Measurements from ENCODE around the gene BICRAL.
"Not testable (repeated sequence)": the region's sequence is repeated elsewhere in the genome, so short reads cannot be mapped to it uniquely, and the experiment has no call there.

The BICRAL gene, protein sequence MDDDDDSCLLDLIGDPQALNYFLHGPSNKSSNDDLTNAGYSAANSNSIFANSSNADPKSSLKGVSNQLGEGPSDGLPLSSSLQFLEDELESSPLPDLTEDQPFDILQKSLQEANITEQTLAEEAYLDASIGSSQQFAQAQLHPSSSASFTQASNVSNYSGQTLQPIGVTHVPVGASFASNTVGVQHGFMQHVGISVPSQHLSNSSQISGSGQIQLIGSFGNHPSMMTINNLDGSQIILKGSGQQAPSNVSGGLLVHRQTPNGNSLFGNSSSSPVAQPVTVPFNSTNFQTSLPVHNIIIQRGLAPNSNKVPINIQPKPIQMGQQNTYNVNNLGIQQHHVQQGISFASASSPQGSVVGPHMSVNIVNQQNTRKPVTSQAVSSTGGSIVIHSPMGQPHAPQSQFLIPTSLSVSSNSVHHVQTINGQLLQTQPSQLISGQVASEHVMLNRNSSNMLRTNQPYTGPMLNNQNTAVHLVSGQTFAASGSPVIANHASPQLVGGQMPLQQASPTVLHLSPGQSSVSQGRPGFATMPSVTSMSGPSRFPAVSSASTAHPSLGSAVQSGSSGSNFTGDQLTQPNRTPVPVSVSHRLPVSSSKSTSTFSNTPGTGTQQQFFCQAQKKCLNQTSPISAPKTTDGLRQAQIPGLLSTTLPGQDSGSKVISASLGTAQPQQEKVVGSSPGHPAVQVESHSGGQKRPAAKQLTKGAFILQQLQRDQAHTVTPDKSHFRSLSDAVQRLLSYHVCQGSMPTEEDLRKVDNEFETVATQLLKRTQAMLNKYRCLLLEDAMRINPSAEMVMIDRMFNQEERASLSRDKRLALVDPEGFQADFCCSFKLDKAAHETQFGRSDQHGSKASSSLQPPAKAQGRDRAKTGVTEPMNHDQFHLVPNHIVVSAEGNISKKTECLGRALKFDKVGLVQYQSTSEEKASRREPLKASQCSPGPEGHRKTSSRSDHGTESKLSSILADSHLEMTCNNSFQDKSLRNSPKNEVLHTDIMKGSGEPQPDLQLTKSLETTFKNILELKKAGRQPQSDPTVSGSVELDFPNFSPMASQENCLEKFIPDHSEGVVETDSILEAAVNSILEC

DNA sequence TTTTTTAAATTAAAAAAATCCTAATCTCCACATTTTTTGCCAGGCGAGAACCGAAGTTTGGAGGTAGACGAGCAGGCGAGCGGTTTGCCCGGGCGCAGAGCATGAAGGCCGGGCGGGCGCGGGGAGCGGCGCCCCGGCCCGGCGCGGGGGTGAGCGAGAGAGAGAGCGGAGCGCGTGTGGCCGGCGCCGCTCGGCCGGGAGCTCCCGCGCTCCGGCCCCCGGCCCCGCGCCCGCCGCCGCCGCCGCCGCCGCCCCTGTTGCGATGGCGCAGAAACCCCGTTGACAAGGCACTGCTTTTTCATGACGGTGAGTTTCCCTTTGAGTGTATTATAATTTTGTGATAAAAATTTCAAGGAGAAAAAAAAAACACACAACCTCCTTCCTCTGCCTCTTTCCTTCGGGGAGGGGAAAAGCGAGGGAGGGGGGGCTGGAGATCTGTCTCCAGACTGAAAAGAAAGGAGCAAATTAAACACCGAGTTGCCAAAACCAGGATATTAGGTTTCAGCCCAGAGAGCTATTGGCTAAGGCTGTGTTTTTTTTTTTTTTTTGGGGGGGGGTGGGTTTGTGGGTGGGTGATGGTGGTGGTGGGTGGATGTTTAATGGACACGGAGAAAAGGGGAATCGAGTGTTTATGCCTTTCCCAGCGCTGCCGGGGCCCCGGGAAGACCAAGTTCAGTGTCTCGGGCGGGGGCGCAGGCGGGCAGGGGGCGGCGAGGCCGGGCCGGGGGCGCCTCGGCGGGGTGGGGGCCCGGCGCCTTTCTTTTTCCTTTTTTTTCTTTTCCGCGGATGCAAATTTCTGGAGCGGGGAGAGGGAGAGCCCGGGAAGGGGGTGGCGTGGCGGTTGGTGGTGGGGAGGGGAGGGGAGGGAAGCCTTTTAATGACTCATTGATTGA lies at the start of gene BICRAL:
Gene BICRAL (plus strand): TSS at position 257 of the 893 bp plus-strand sequence. CDS start 39,971 bp downstream, outside the sequence.
- DNase-seq (ENCODE audit: low read depth in 2 of 2, low spot score in 1 of 2), result peak in 1 of 2 donors; percentile 45

DNA sequence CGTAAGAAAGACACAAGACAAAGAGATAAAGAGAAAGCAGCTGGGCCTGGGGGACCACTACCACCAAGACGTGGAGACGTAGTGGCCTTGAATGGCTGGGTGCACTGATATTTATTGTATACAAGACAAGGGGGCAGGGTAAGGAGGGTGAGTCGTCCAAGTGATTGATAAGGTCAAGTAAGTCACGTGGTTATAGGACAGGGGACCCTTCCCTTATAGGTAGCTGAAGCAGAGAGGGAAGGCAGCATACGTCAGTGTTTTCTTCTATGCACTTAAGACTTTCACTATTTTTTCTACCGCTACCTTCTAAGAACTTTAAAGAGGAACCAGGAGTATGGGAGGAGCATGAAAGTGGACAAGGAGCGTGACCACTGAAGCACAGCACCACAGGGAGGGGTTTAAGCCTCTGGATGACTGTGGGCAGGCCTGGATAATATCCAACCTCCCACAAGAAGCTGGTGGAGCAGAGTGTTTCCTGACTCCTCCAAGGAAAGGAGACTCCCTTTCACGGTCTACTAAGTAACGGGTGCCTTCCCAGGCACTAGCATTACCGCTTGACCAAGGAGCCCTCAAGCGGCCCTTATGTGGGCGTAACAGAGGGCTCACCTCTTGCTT lies 47.9 kb upstream of the BICRAL start:
- DNase-seq (ENCODE audit: low read depth in 2 of 2, low spot score in 1 of 2), result not testable (repeated sequence)

DNA sequence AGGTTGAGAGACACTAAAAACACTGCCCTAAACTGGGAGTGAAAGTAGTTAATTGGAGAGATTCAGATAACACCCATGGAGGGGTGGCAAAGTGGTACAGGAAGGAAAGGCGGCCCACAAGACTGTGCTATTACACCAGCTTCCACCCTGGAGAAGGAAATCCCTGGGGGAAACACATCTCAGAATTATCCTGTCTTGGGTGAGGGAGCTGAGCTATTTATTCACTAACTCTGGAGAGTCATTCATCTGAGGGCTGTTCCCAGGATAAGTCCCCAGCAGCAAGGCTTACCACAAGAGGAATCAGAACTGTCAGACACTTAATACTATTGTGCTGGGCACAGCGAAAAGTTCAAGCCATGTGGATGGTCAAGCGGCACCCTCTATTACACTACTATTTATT lies 45.9 kb upstream of the BICRAL start:
- no peak for DNase-seq (ENCODE audit: low read depth in 2 of 2, low spot score in 1 of 2)

DNA sequence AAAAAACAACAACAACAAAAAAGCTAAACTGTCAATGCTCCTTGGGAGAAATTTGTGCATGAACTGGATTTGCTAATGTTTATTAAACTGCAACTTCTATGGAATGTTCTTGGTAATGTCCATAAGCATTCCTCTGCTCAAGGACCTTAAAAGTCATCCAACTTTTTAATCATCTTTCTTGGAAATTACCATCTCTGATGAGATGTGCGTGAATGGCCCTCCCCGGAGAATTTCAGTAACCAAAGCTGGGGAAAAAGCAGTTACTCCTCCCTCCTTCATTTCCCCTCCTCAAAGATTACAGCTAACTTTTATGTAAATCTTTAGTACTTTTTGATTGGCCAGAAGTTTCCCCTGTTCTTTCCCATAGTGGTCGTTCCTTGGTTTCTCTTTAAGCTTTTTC lies 41.1 kb upstream of the BICRAL start:
- DNase-seq (ENCODE audit: low read depth in 2 of 2, low spot score in 1 of 2), result no peak

DNA sequence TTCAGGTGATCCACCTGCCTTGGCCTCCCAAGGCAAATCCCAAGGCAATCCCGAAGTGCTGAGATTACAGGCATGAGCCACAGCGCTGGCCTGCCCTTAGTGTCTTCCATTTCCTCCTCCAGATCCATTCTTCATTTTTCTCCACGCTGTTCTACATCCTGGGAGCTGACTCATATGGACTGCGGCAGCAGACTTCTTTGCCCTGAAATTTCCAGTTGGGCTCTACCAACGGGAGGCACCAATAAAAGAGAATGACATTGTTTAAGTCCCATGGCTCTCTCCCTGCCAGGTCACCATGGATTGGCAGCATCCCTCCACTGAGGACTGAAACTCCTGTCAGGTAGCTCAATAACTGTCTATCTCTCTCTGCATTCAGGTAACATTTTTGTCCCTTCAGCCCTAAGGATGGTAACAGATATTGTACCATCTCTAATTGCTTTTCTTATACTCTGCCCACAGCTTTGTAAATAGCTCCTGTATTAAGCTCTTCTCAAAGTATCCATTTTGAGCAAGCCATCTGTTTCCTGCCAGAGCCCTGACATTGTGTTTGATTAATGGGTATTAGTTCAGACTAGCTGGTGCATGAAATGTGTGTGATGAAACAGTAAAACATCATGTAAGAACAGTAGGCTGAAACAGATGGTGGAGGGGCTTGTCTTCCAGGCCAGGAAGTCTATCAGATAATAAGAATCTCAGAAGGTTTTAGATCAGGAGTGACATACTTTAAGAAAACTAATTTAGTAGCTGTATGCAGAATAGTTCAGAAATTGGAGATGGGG lies 39.5 kb upstream of the BICRAL start:
- DNase-seq (ENCODE audit: low read depth in 2 of 2, low spot score in 1 of 2), result no peak

DNA sequence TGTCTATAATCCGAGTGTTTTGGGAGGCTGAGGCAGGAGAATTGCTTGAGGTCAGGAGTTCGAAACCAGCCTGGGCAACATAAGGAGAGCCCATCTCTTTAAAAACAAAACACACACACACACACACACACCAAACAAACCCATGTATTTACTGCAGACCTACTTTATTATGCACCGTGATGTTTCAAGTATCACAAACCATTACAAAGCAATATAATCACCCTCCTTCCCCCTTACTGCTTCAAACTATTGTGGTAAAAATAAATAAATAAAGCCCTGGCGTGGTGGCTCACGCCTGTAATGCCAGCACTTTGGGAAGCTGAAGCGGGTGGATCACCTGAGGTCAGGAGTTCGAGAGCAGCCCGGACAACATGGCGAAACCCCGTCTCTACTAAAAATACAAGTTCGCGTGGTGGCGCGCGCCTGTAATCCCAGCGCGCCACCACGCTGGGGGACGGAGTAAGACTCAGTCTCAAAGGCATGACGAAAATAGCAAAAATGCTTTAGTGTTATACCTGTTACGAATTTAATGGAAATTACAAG lies 37.4 kb upstream of the BICRAL start:
- no peak for DNase-seq (ENCODE audit: low read depth in 2 of 2, low spot score in 1 of 2)

DNA sequence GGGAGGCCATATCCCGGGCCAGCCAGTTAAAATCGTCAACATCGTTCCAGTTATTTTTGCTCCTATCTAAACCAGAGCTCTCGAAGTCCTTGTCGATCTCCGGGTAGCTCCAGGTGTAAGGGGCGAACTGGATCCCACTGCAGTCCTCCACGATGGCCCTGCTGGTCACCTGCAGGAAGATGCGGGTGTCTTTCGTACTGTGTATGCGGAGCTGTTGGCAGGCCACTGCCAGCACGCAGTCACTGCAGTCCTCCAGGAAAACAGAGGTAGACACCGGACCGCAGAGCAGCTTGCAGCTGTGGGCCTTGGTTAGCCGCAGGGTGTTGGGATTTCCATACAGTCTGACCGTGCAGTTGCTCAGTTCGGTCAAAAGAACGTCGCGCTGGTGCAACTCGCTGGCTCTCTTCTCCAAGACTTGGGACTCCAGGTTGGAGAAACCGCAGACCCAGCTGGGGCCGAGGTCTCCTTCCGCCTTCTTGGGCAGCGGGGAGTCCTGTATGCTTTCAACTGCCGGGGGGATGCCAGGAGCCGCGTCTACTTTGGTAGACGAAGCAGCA lies 36.7 kb upstream of the BICRAL start:
- DNase-seq (ENCODE audit: low read depth in 2 of 2, low spot score in 1 of 2), result peak in 1 of 2 donors; percentile 2

DNA sequence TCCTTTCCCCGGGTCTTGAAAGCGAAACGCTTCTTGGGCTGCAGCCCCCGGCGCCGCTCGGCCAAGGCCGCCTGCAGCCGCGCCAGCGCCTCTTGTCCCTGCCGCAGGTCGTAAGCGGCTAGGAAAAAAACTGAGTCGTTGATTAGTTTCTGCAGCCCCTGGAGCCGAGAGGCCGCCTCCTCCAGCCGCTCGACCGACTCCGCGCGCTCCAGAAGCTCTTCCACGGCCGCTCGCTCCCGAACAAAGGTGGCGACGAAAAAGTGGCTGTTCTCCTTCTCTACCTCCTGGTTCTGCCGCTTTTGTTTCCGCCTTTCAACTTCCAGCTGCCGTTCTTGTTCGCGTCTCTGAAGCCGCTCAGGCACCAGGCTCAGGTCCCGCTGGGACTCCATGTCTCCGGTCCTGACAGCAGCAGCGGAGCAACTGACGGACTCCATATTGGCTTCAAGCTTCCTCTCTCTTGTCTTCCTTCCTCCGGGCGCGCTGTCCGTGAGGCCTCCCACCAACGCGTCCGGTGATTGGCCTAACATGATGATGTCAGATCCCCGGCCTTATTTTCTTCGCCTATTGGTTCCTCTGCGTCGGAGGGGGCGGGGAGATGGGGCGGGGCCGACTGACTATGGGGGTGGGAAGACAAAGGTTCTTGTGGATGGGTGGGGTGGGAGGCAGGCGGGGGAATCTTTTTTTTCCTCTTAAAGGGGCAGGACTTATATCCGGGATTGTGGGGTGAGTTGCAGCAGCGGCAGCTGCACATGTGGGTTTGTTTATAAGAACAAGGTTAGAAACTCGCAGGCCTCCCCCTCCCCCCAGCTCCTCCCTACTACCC lies 36.0 kb upstream of the BICRAL start, which contains the start of gene TBCC:
Gene TBCC (minus strand): TSS at position 464 of the 823 bp plus-strand sequence. CDS start 30 bp downstream, at position 434.
- DNase-seq (ENCODE audit: low read depth in 2 of 2, low spot score in 1 of 2), result peak; percentile 83 to 89

DNA sequence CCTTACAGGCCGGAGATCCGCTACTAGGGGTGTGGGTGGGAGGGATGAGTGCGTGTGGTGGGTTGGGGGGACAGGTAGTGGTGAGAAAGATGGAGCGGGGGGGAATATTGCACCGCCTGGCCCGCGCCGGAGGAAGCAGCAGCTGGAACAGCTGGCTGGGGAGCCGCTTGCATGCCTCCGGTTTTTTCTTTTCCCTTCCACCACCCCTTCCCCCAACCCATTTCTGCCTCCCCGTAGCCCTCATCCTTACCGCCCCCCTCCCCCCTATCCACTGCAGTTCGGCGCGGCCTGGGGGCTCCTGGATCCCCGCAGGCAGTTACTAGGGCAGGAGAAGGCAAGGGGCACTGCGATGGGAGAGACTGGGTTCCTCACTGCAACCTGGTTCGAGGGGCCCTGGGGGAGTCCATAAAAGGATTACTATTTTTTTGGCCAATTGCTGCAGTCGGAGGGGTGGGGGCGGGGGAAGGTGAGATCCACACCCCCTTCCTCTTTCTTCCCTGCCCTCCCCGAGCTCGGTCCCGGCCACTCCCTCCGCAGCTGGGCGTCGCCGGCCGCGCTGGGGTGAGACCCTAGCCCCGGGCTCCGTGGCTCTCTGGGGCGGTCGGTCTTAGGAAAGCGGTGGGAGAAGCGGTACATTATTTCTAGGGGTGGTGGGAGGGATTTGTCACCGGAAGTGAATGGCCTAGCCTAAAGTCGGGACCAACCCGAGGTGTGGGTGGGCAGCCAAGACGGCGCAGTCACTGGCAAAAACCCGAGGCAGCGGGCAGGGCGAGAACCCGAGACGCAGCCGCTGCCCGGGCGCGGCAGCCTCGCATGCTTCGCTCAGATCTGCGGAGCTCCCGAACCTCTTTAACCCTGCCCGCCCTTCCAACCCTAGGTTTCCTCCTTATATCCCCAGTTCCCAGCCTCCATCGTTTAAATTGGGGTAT lies 35.1 kb upstream of the BICRAL start:
- DNase-seq (ENCODE audit: low read depth in 2 of 2, low spot score in 1 of 2), result peak; percentile 24 to 56

DNA sequence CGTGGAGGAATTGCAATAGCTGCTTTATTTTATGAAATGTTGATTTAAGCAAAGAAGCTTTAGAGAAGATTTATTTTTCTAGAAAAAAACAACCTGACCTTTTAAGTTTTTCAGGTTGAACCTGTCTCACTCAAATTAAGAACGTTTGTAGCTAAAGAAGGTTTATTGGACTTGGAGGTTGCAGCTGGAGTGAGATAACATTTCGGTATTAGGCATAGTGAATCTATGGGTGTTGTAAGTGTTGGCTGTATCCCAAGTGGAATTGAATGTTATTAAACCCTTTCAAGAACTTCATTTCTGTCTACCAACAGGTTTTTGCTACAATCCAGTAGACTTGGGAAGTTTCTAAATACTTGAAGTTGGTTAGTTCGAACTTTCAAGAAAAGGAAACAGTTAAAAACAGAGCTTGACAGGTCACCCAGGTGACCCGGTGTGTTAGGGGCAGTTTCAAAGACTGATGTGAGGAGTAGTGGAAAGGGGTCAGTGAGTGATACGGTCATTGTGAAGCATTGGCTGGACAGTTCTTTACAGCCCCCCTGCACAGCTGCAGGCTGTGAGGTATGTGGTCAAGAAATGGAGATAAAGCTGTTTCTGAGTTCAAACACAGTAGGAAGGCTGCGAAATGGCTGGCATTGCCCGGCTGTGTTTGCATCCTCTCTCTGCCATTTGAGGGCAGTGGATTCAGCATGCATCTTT lies 33.5 kb upstream of the BICRAL start:
- DNase-seq (ENCODE audit: low read depth in 2 of 2, low spot score in 1 of 2), result no peak

DNA sequence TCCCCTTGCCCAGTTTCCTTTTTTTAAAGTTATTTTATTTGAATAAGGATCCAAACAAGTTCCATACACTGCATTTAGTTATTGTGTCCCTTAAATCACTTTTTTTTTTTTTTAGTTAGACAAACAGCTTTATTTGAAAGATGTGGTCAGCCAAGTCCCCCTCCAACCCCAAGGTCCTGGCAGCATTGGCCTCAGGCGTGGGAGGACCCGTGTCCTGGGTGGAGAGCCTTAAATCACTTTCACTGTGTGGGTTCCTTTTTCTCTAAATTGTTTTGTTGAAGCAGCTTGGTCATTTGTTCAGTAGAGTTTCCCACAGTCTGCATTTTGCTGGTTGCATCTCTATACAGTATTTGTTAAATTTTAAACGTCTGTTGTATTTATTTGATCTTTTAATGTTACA lies 30.8 kb upstream of the BICRAL start:
- no peak for DNase-seq (ENCODE audit: low read depth in 2 of 2, low spot score in 1 of 2)

DNA sequence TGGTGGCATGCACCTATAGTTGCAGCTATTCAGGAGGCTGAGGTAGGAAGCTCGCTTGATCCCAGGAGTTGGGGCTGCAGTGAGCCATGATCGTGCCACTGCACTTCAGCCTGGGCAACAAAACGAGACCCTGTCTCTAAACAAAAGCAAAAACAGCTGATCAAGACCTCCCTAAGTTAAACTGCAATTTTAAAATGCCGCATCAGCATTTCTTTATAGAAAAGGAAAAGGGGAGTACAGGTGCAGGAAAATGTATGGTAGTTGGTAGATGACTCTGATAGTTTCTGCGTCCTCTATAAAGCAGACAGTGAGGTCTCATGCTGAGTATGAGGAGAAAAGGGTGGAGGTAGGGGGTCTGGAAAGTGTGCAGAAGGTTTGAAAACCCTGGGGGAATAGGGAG lies 27.1 kb upstream of the BICRAL start:
- DNase-seq (ENCODE audit: low read depth in 2 of 2, low spot score in 1 of 2), result no peak

DNA sequence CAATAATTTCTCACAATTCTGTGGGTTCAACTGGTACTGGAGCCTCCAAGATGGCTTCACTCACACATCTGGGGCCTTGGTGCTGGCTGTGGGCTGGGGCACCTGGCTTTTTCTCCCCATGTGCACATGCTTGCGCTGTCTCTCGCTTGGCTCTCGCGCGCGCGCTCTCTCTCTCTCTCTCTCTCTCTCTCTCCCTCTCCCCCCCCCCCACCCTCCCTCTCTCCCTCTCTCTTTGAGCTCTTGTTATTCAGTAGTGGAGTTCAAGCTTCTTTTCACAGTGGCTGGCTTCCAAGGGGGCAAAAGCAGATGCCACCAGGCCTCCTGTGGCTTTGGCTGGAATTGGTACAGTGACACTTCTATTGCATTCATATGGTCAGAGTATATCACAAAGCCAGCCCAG lies 25.1 kb upstream of the BICRAL start:
- no peak for DNase-seq (ENCODE audit: low read depth in 2 of 2, low spot score in 1 of 2)

DNA sequence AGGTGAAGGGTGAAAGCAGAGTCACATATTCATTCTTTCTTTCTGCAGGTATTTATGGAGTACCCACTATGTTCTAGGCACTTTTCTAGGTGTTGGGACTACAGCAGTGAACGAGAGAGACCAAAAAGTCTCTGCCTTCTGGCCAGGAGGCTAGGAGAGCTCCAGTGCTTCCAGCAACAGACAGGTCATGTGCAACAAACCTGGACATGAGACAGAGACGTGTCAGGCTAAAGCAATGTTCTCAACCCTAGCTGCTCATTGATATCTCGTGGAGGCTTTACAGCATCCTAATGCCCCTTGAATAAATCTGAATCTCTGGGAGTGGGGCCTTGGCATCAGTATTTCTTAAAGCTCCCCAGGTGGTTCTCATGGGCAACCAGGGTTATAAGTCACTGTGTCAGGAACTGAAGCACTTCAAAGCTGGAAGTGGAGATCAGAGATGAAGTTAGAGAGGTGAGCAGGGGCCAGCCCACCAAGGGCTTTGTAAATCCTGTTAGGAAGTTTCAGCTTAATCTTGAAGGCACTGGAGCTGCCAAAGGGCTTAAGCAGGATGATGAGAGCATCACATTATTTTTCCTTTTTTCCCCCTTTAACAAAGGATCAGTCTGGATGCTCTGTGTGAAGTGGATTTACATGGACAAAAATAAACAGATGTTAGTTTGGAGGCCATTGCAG lies 23.0 kb upstream of the BICRAL start:
- DNase-seq (ENCODE audit: low read depth in 2 of 2, low spot score in 1 of 2), result no peak

DNA sequence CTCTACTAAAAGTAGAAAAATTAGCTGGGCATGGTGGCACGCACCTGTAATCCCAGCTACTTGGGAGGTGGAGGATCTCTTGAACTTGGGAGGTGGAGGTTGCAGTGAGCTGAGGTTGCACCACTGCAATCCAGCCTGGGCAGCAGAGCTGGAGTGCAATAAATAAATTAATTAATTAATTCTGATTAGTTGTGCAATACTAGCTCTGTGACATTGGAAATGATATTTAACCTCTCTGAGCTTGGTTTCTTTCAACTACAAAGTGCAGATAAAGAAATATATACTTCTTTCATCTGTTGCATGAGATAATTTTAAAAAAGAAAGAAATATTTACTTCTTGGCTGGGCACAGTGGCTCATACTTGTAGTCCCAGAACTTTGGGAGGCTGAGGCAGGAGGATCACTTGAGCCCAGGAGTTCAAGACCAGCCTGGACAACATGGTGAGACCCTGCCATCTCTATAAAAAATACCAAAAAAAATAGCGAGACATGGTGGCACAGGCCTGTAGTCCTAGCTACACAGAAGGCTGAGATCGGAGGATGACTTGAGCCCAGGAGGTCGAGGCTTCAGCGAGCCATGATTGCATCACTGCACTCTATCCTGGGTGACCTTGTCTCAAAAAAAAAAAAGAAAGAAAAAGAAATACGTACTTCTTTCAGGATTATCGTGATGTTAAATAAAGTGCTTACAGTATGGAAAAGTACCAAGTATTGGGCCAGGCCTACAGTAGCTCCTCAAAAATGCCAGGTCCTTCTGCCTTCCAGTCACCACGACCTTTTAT lies 20.4 kb upstream of the BICRAL start:
- no peak for DNase-seq (ENCODE audit: low read depth in 2 of 2, low spot score in 1 of 2)

Data from stimulated activated CD8-positive, alpha-beta memory T cell treated with anti-CD3 and anti-CD28 coated beads, Interleukin-4, amount 100 ng/mL, for 4 hours (primary cell).